ENCODE data around the gene CISD3.

DNA sequence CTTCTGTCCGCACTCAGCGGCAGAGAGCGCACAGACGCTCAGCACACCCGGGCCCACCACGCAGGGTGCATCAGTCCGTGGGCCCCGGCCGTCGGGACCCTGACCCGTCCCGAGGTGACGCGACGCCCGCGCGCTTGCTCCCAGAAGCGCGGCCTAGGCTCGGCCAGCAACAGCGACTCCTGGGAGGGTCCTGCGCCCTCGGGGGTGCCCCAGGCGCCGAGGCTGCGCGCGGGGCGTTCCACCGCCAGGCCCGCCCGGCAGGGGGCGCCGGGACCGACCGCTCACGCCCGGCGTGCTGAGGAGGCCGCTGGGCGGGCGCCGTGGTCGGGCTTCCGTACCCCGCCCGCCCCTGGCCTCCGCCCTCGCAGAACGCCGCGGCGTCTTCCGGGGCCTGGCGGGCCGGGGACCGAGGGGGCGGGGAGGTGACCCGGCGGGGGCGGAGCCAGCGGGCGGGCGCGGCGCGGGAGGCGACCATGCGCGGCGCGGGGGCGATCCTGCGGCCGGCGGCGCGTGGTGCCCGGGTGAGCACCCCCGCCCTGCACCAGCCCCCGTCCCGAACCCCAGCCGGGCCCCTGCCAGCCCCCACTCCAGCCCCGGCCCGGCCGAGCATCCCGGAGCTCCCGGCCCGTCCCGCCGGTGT, at the start of gene CISD3:
- TF ChIP-seq, protein P1, sequence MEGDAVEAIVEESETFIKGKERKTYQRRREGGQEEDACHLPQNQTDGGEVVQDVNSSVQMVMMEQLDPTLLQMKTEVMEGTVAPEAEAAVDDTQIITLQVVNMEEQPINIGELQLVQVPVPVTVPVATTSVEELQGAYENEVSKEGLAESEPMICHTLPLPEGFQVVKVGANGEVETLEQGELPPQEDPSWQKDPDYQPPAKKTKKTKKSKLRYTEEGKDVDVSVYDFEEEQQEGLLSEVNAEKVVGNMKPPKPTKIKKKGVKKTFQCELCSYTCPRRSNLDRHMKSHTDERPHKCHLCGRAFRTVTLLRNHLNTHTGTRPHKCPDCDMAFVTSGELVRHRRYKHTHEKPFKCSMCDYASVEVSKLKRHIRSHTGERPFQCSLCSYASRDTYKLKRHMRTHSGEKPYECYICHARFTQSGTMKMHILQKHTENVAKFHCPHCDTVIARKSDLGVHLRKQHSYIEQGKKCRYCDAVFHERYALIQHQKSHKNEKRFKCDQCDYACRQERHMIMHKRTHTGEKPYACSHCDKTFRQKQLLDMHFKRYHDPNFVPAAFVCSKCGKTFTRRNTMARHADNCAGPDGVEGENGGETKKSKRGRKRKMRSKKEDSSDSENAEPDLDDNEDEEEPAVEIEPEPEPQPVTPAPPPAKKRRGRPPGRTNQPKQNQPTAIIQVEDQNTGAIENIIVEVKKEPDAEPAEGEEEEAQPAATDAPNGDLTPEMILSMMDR (IDR thresholded peaks at IDR 0.05), result peak in 1 of 3 donors; percentile 30
- TF ChIP-seq POLR2A (IDR thresholded peaks at IDR 0.05), result no peak
